NCI-H1417 (cell line): ENCODE results near the gene NEUROG1.

Experiments used
- DNase-seq, 3 experiments: peaks; one replicate each; lab custom pipeline; 2025; lab: John Stamatoyannopoulos, UW

The NEUROG1 gene

DNA sequence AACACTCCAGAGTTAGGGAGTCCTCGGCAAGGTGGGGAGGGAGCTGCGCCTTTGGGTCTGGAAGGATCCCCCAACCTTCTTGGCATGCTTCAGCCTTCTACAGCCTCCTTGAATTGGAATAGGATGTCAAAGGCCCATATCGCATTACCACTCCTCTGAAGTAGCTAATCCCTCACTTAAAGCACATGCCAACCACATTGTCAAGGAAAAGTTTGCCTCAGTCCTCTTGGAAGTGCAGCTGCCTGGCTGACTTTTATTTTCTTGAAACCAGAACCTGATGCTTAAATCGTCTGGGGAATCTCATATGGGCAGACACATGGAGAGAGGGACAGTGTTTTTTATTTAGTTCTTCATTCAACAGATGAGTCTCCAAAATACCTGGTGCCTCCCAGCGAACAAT, 28.6 kb upstream of the NEUROG1 start:
- no peak for DNase-seq

GRCh38 chr5:135561266-135561665, 25.5 kb upstream of the NEUROG1 start:
- no peak for DNase-seq

DNA sequence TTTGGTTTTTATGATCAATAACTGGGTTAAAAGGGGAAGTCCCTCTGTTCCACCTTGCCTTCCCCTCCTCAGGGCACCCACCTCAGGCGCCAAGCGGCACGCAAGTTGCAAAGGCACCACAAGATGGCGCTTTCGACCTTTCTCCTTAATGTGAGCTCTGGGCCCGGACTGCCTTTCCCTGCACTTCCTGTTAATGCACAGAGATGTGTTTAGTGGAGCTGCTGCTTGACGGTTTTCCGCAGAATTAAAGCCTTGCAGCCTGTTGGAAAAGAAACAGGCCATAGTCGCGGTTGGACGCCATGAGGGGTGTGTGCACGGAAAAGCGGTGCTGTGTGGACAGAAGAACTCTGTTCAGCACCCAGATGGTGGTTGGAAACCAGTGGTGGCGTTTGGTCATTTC, 25.1 kb upstream of the NEUROG1 start:
- DNase-seq: peak; percentile 45 to 81 (median 79)

DNA sequence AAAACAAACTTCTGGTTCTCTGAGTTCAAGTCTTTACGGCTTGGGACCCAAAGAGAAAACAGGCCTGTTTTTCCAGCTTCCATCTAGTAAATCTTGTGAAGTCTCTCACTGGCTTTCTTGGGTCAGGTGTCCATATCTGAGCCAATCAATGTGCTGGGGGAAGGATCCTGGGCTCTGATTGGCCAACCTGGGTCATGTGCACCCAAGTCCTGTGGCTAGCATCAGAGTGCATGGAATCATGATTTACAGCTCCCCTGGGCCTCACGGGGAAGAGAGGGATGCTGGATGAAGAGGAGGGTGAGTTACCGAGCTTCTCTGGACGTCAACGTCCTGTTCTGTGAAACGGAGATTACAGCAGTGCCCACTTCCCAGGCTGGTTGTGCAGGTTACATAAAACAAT, 23.6 kb upstream of the NEUROG1 start:
- peak in 2 of 3 experiments; percentile 1 to 7 for DNase-seq

GRCh38 chr5:135557076-135557838, 21.5 kb upstream of the NEUROG1 start:
- no peak for DNase-seq

DNA sequence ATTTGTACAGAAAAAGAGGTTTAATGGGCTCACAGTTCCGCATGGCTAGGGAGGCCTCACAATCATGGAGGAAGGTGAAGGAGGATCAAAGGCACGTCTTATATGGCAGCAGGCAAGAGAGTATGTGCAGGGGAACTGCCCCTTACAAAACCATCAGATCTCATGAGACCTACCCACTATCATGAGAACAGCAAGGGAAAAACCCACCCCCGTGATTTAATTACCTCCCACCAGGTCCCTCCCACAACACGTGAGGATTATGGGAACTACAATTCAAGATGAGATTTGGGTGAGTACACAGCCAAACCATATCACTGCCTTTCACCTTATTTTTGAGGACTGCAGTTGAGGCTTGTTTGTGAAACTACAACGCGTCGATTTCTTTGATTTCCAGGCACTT, 20.9 kb upstream of the NEUROG1 start:
- no peak for DNase-seq

- no peak for DNase-seq
Measured at GRCh38 chr5:135555530-135555929, 19.8 kb upstream of the NEUROG1 start.

- peak in 2 of 3 experiments; percentile 2 to 34 for DNase-seq
Measured at GRCh38 chr5:135553688-135554462, 18.1 kb upstream of the NEUROG1 start.

DNA sequence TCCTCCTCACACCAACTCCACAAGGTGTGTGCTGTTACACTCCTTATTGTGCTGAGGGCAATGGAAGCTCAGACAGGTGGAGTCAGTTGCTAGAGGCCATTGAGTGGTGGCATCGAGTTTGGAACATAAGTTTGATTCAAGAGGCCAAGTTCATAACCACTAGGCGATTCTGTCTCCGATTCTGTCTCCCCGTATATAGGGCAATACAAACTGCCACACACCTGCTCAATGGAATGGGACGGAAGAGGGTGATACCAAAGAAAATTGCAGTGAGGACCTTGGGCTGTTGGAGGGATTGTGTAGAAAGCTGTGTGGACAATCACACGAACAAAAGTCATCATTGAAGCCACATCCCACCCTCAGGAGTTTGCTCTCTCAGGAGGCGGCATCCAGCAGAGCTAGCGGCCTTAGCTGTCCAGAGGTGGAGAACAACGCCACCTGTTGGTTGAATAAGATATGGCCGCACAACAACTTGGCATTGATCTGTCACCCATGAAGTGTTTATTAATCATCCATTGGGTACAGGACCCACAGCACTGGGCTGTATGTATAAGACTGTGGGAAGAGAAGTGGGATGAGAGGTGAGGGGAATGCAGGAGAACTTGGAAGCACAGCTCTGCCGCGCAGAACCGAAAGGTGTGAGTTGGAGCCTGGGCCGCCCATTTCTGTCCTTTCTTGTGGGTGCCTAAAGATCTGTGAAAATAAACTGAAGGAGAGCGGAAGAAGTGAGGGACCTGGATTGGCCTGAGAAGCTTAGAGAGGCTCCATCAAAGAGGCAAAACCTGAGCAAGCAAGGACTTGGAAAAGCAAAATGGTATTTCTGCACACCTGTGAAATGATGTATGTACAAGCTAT, 16.1 kb upstream of the NEUROG1 start:
- peak; percentile 47 to 85 (median 83) for DNase-seq

GRCh38 chr5:135549413-135549812, 13.6 kb upstream of the NEUROG1 start:
- DNase-seq: no peak

- peak; percentile 2 to 83 (median 42) for DNase-seq
Measured at GRCh38 chr5:135547590-135548254, 12.0 kb upstream of the NEUROG1 start.

- peak in 2 of 3 experiments; percentile 4 to 39 for DNase-seq
Measured at GRCh38 chr5:135546912-135547311, 11.1 kb upstream of the NEUROG1 start.

- peak in 1 of 3 experiments; percentile 47 for DNase-seq
Measured at GRCh38 chr5:135546101-135546500, 10.3 kb upstream of the NEUROG1 start.

DNA sequence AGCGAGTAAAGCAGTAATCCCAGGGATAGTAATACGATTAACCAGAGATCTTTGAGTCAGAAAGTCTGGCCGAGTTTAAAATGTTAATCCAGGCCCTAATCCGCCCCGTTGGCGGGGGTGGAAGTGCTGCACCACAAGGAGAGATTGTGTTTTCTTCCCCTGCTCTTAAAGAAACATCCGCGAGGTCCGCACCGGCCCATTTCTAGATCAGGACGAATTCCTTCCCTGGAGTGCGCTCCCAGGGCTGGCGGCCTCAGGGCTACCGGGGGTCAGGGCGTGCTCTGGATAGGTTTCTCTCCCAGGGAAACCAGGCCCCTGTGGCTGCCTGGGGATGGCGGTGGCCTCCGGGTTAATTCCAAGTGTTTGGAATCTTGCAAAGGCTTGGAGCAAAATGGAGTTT, 9.3 kb upstream of the NEUROG1 start:
- no peak for DNase-seq

GRCh38 chr5:135543485-135544304, 7.9 kb upstream of the NEUROG1 start:
- no peak for DNase-seq

DNA sequence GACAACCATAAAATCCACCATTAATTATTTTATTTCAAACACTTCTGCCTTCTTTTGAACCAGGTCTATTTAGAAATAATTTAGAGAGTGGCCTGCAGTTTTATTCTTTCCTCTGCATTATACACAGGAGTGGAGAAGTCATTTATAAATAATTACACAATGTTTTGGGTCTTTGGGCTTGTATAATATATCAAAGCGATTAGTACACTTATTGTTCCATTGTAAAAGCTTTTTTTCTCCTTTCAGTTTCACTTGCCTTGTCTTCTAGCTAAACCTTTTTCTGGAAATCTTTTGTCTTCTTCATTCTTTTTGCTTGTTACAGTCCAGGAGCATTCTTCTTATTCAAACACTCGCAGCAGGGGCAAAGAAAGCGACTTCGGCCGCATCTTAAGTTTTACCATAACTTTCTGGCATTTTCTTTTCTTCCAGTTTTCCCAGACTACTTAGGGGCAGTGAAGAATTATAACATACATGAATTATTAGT, 7.3 kb upstream of the NEUROG1 start:
- no peak for DNase-seq

DNA sequence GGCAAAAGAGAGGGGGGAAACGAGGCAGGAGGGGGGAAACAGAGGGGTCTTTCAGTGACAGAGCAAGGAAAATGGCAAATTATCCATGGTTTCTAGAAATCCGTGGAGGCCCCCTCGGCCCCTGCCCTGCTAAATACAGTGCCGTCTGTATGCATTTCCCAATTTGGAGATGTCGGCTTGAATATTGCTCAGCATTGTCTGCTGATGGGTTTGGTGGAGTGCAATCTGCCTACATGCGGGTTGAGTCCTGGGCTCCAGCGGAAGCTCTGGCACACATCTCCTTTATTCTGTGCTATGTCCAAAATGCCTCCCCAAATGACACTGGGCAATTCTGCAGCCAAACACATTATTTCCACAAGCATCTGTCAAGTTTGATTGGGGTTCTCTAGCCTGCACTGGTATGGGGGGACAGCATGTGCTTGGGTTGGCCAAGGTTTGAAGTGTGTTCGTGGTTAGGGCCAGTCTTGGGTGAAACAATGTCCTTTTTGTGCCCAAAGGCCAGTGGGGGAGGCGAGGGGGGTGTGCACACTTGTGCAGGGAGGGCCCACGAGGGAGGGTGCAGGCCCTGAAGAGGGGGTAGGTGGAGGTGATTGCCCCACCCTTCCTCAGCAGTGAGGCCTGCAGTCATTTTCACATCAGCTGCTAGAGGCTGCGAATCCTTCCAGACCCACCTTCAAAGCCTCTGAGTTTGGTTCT, 6.2 kb upstream of the NEUROG1 start:
- DNase-seq: peak in 1 of 3 experiments; percentile 52

- peak in 1 of 3 experiments; percentile 59 for DNase-seq
Measured at GRCh38 chr5:135539430-135540005, 3.8 kb upstream of the NEUROG1 start.

GRCh38 chr5:135538261-135538660, 2.5 kb upstream of the NEUROG1 start:
- no peak for DNase-seq

- DNase-seq: no peak
Measured at GRCh38 chr5:135537745-135538144, 2.0 kb upstream of the NEUROG1 start.
